OCI-LY1 (cell line): ENCODE measurements around the gene SMAD3.

Experiments
- CTCF ChIP-seq: fragments of 200-600 bp; sonication (generic), shearing (Covaris generic); IDR thresholded peaks from 2 replicates; pipeline ENCODE4 v1.5.1; 2017; ENCODE audit warnings: mild to moderate bottlenecking, antibody characterized with exemption, low read length, moderate library complexity, mixed read lengths
- EZH2 ChIP-seq: fragments of 200-600 bp; sonication (generic), shearing (Covaris generic); IDR thresholded peaks from 2 replicates; pipeline ENCODE4 v1.8.0; 2017; ENCODE audit warnings: borderline replicate concordance, mixed run types, mild to moderate bottlenecking, antibody characterized with exemption, low read length, moderate library complexity, mixed read lengths

- no peak for TF ChIP-seq CTCF
- TF ChIP-seq EZH2 = no peak
Observed at GRCh38 chr15:67109141-67110034, 44.0 kb downstream of the SMAD3 start.
